ENCODE data around the gene CELA3A.
"Not testable (repeated sequence)": the region's sequence is repeated elsewhere in the genome, so short reads cannot be mapped to it uniquely, and the experiment has no call there.

DNA sequence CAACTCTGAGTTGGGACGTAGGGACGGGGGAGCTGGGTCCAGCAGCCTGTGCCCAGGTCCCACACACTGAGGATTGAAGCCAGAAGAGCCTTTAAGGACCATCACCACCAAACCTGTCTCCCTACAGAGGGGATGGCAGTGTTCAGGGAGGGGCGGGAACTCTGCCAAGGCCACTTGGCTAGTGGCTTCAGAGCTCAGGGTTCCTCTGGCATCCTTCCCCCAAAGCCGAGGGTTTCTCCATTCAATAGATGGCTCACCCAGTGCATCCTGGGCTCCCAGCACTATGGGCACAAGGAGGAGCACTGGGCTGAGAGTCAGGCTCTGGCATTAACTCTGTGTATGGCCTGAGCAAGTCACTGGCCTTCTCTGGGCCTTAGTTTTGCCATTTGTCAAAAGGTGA is 20.2 kb upstream of the CELA3A start:
- TF ChIP-seq, protein P1, sequence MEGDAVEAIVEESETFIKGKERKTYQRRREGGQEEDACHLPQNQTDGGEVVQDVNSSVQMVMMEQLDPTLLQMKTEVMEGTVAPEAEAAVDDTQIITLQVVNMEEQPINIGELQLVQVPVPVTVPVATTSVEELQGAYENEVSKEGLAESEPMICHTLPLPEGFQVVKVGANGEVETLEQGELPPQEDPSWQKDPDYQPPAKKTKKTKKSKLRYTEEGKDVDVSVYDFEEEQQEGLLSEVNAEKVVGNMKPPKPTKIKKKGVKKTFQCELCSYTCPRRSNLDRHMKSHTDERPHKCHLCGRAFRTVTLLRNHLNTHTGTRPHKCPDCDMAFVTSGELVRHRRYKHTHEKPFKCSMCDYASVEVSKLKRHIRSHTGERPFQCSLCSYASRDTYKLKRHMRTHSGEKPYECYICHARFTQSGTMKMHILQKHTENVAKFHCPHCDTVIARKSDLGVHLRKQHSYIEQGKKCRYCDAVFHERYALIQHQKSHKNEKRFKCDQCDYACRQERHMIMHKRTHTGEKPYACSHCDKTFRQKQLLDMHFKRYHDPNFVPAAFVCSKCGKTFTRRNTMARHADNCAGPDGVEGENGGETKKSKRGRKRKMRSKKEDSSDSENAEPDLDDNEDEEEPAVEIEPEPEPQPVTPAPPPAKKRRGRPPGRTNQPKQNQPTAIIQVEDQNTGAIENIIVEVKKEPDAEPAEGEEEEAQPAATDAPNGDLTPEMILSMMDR (conservative IDR thresholded peaks at IDR 0.05; ENCODE audit: low read length) = not testable (repeated sequence)
- TF ChIP-seq EZH2phosphoT487 (IDR thresholded peaks at IDR 0.05; ENCODE audit: borderline replicate concordance) = not testable (repeated sequence)

Measured in Loucy (cell line).